Loucy (cell line): Measurements from ENCODE around the gene NCR3LG1.

Experiments
- CTCF ChIP-seq: fragments of 200-600 bp; sonication (generic); conservative IDR thresholded peaks from 2 replicates; pipeline ENCODE4 v1.5.1; 2014; ENCODE audit warnings: mild to moderate bottlenecking, antibody characterized with exemption, low read length
- EZH2phosphoT487 ChIP-seq: fragments of 200-600 bp; IDR thresholded peaks from 2 replicates; pipeline ENCODE4 v1.6.1; 2018; ENCODE audit warnings: antibody characterized with exemption, mild to moderate bottlenecking, moderate library complexity, borderline replicate concordance

DNA sequence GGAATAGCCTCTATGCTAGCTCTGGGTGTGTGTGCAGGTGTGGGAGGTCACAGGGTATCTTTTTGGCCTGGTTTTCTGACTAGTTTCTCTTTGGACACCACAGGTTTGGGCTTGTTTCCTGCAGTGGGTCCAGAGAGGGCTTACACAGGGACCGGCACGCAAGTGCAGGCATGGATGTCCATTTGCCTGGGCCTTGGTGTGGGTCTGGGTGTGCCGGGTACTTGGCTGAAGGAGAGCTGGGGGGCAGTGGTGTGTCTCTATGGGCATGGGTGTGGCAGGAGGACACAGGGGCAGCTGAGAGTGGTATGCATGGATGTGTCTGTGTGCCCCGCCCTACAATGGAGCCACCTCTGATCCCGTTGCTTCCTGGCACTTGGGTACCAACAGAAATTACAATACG is 44.4 kb downstream of the NCR3LG1 start:
- no peak for TF ChIP-seq CTCF
- no peak for TF ChIP-seq EZH2phosphoT487
